Type B pancreatic cell (in vitro differentiated cells): Measurements from ENCODE around the gene CLDN34. TPM values are rescaled to one million over a fixed set of nuclear protein-coding genes. Genes with fewer than 3 reads are reported as not detected.

Experiments
- DNase-seq: peaks from one replicate; pipeline ENCODE4 v3.0.0; 2021; ENCODE audit warnings: mixed read lengths; ENCODE audit not compliant: unreplicated experiment; ENCODE audit errors: extremely low spot score
- H3K27ac Mint-ChIP-seq: 2 replicates; pipeline ENCODE4 v1.8.0; 2021; ENCODE audit warnings: mild to moderate bottlenecking, mixed read lengths
- H3K27me3 Mint-ChIP-seq: 2 replicates; pipeline ENCODE4 v1.8.0; 2021; ENCODE audit warnings: mixed read lengths
- H3K36me3 Mint-ChIP-seq: 2 replicates; pipeline ENCODE4 v1.8.0; 2021; ENCODE audit warnings: mixed read lengths
- H3K4me1 Mint-ChIP-seq: one replicate; pipeline ENCODE4 v1.8.0; 2021; ENCODE audit warnings: mixed read lengths; ENCODE audit not compliant: unreplicated experiment
- H3K4me3 Mint-ChIP-seq: 2 replicates; pipeline ENCODE4 v1.8.0; 2021; ENCODE audit warnings: mild to moderate bottlenecking, mixed read lengths
- H3K9me3 Mint-ChIP-seq: 2 replicates; pipeline ENCODE4 v1.8.0; 2021; ENCODE audit warnings: mixed read lengths
- CTCF ChIP-seq: fragments of 200-600 bp; sonication (generic); conservative IDR thresholded peaks from 2 replicates; pipeline ENCODE4 v1.5.0; 2021; ENCODE audit warnings: antibody characterized with exemption, mild to moderate bottlenecking
- total RNA-seq: library from RNA; stranded (reverse); gene quantifications from 2 replicates; pipeline ENCODE4 v1.2.1, GENCODE V29; 2021; ENCODE audit warnings: low replicate concordance

Gene CLDN34
- total RNA-seq, 1 donor from 2014 or later: not detected

DNA sequence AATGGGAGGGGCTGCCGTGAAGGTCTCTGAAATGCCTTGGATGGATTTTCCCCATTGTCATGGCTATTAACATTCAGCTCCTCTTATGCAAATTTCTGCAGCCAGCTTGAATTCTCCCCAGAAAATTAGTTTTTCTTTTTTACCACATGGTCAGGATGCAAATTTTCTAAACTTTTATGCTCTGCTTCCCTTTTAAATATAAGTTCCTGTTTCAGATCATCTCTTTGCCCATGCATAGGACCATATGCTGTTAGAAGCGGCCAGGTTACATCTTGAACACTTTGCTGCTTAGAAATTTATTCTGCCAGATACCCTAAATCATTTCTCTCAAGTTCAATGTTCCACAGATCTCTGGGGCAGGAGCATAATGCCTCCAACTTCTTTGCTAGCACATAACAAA, 13.8 kb upstream of the CLDN34 start:
- Mint-ChIP-seq H3K4me1 (no peaks in the 10 kb centered on the region), H3K27me3 (no peaks in the 10 kb centered on the region), H3K9me3 (peaks cover 4% of the 10 kb centered on the region), H3K4me3 (no peak overlapping the region), H3K36me3 (peaks cover 9% of the 10 kb centered on the region), H3K27ac (no peak overlapping the region)
- no peak for DNase-seq
- no peak for TF ChIP-seq CTCF

DNA sequence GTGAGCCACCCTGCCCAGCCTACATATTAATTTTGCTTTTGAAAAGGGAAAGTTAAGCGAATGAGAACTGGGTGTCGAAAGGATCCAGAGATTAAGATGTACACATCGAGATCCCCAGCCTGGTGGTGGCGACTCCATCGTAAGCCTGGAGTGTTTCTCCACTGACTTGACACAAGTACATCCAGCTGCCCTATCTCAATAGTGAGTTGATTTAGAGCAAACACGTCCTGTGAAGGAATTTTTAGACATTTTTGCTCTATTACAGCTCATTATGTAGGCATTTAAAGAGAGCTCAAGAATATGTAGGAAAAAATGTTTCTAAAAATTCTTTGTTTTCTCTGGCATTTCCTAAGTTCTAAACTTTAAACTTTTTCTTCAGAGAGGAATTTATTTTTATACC, 11.7 kb upstream of the CLDN34 start:
- no peak for DNase-seq
- no peaks in the 10 kb centered on the region for H3K4me1 Mint-ChIP-seq
- no peaks in the 10 kb centered on the region for H3K9me3 Mint-ChIP-seq
- H3K27me3 Mint-ChIP-seq: no peaks in the 10 kb centered on the region
- H3K4me3 Mint-ChIP-seq: no peak overlapping the region
- no peak for TF ChIP-seq CTCF
- H3K36me3 Mint-ChIP-seq: peaks cover 5% of the 10 kb centered on the region
- H3K27ac Mint-ChIP-seq: no peak overlapping the region

- no peak for TF ChIP-seq CTCF
- H3K27me3 Mint-ChIP-seq: no peaks in the 10 kb centered on the region
- no peaks in the 10 kb centered on the region for H3K4me1 Mint-ChIP-seq
- no peaks in the 10 kb centered on the region for H3K9me3 Mint-ChIP-seq
- H3K4me3 Mint-ChIP-seq: no peak overlapping the region
- no peak overlapping the region for H3K27ac Mint-ChIP-seq
- H3K36me3 Mint-ChIP-seq: no peaks in the 10 kb centered on the region
- DNase-seq: no peak
Measured at GRCh38 chrX:9957743-9958142, 9.4 kb upstream of the CLDN34 start.

DNA sequence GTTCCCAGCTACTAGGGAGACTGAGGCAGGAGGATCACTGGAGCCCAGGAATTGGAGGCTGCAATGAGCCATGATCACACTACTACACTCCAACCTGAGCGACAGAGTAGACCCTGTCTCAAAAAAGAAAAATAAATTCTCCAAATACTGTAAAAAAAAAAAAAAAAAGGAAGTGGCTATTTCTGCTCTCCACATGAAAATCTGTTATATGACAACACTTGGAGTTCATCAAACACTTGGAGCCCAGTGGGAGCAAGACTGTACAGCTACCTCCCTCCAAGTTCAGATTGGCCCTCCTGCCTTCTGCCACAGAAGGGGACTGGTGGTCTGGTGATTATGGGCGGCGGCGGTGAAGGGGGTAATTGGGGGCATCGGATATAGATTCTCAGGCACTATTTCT, 9.0 kb upstream of the CLDN34 start:
- Mint-ChIP-seq H3K27ac (no peak overlapping the region), H3K27me3 (no peaks in the 10 kb centered on the region), H3K4me1 (no peaks in the 10 kb centered on the region), H3K4me3 (no peak overlapping the region), H3K9me3 (no peaks in the 10 kb centered on the region), H3K36me3 (no peaks in the 10 kb centered on the region)
- no peak for TF ChIP-seq CTCF
- no peak for DNase-seq

- Mint-ChIP-seq H3K27ac (no peak overlapping the region), H3K4me3 (no peak overlapping the region), H3K9me3 (no peaks in the 10 kb centered on the region), H3K27me3 (no peaks in the 10 kb centered on the region), H3K36me3 (peaks cover 4% of the 10 kb centered on the region), H3K4me1 (no peaks in the 10 kb centered on the region)
- DNase-seq: no peak
- no peak for TF ChIP-seq CTCF
Measured at GRCh38 chrX:9961750-9962149, 5.4 kb upstream of the CLDN34 start.

GRCh38 chrX:9977635-9978034, 10.5 kb downstream of the CLDN34 start:
- H3K36me3 Mint-ChIP-seq: peaks cover 8% of the 10 kb centered on the region
- H3K9me3 Mint-ChIP-seq: peaks cover 10% of the 10 kb centered on the region
- H3K27ac Mint-ChIP-seq: no peak overlapping the region
- no peak overlapping the region for H3K4me3 Mint-ChIP-seq
- DNase-seq: no peak
- no peaks in the 10 kb centered on the region for H3K4me1 Mint-ChIP-seq
- no peaks in the 10 kb centered on the region for H3K27me3 Mint-ChIP-seq
- no peak for TF ChIP-seq CTCF
